Fibroblast of gingiva (primary cell): ENCODE data around the gene FGFBP3.
A peak's percentile ranks its signal among the peaks of the same experiment; 100 is the strongest.
"Not testable (repeated sequence)": the region's sequence is repeated elsewhere in the genome, so short reads cannot be mapped to it uniquely, and the experiment has no call there.

Experiments
- DNase-seq: peaks from one replicate; pipeline ENCODE4 v3.0.0-alpha.2; 2011; ENCODE audit warnings: low read depth

Gene FGFBP3

GRCh38 chr10:91901784-91902677 lies 7.3 kb downstream of the FGFBP3 start:
- DNase-seq: peak; percentile 76

- no peak for DNase-seq
Measured at GRCh38 chr10:91897421-91897820, 11.9 kb downstream of the FGFBP3 start.

- DNase-seq: no peak
Measured at GRCh38 chr10:91896212-91896756, 13.0 kb downstream of the FGFBP3 start.

GRCh38 chr10:91894261-91894685 lies 15.0 kb downstream of the FGFBP3 start:
- not testable (repeated sequence) for DNase-seq

- no peak for DNase-seq
Measured at GRCh38 chr10:91893051-91893450, 16.2 kb downstream of the FGFBP3 start.

- peak; percentile 77 for DNase-seq
Measured at GRCh38 chr10:91891125-91892001, 17.9 kb downstream of the FGFBP3 start.

GRCh38 chr10:91887272-91888076 lies 21.8 kb downstream of the FGFBP3 start:
- DNase-seq: peak; percentile 24

GRCh38 chr10:91886954-91887271 lies 22.4 kb downstream of the FGFBP3 start:
- DNase-seq: no peak

GRCh38 chr10:91885362-91886079 lies 23.8 kb downstream of the FGFBP3 start:
- no peak for DNase-seq

GRCh38 chr10:91884536-91884935 lies 24.8 kb downstream of the FGFBP3 start:
- no peak for DNase-seq

- peak; percentile 38 for DNase-seq
Measured at GRCh38 chr10:91883549-91884444, 25.5 kb downstream of the FGFBP3 start.

- peak; percentile 38 for DNase-seq
Measured at GRCh38 chr10:91880310-91880709, 29.0 kb downstream of the FGFBP3 start.

GRCh38 chr10:91879515-91880170 lies 29.6 kb downstream of the FGFBP3 start:
- DNase-seq: no peak

- DNase-seq: no peak
Measured at GRCh38 chr10:91875779-91876178, 33.5 kb downstream of the FGFBP3 start.

- DNase-seq: no peak
Measured at GRCh38 chr10:91875156-91875555, 34.1 kb downstream of the FGFBP3 start.

- no peak for DNase-seq
Measured at GRCh38 chr10:91865562-91866081, 43.7 kb downstream of the FGFBP3 start.

GRCh38 chr10:91864744-91865143 lies 44.5 kb downstream of the FGFBP3 start:
- no peak for DNase-seq

GRCh38 chr10:91864099-91864498 lies 45.2 kb downstream of the FGFBP3 start:
- no peak for DNase-seq

- no peak for DNase-seq
Measured at GRCh38 chr10:91860885-91861284, 48.4 kb downstream of the FGFBP3 start.
